ENCODE measurements around the gene TEAD3. TPM values are rescaled to one million over a fixed set of nuclear protein-coding genes. Genes with fewer than 3 reads are reported as not detected.

Gene TEAD3
- total RNA-seq, 4 donors from 2014 or later: 39.0 to 55.4 (median 51.5) TPM

GRCh38 chr6:35511562-35511941 lies 14.7 kb upstream of the TEAD3 start:
- no peak for TF ChIP-seq POLR2A (IDR thresholded peaks at IDR 0.05)
- Histone ChIP-seq H3K27ac (no peak overlapping the region), H3K9me3 (no peaks in the 10 kb centered on the region), H3K4me3 (peak overlapping the region; percentile 31), H3K36me3 (no peaks in the 10 kb centered on the region), H3K4me1 (peaks cover 8% of the 10 kb centered on the region), H3K27me3 (peaks cover 27% of the 10 kb centered on the region)
- 24% methylated on average over 22 of the region's 32 CpGs for WGBS
- no peak for DNase-seq (ENCODE audit: low spot score in 2 of 2)

DNA sequence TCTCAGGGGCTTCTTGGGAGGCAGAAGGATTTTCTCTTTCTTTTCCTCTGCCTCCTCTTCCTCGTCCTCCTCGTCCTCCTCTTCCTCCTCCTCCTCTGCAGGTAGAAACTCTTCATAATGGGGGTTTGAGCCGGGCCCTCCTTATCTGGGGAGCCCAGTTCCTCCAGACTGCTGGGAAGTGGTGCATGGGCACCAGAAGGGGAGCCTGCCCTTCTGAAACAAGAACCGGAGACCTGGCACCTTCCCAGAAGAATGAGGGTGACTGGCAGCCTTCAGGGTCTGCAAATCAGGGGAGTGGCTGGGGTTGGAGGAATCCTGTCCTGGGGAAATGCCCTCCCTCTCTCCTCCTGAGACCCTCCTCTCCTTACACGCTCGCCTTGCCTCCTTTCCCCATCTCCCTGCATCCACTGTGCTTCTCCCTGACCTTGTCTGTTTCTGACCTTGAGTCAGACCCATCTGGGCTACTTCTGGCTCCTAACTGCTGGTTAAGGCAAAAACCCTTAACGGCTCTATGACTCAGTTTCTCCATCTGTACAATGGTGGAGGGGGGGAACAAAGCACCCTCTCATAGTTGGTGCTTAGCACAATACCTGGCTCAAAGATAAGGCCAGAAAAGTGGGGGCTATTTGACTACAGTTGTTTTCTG lies 14.2 kb upstream of the TEAD3 start:
- Histone ChIP-seq H3K9me3 (no peaks in the 10 kb centered on the region), H3K27me3 (peaks cover 30% of the 10 kb centered on the region), H3K36me3 (no peaks in the 10 kb centered on the region), H3K27ac (no peak overlapping the region), H3K4me1 (peaks cover 9% of the 10 kb centered on the region), H3K4me3 (peak overlapping the region; percentile 31)
- 83% methylated on average over 7 of the region's 7 CpGs for WGBS
- no peak for TF ChIP-seq POLR2A (IDR thresholded peaks at IDR 0.05)
- TF ChIP-seq CTCF (IDR thresholded peaks at IDR 0.05): no peak
- no peak for TF ChIP-seq EP300 (IDR thresholded peaks at IDR 0.05)
- TF ChIP-seq POLR2AphosphoS5 (IDR thresholded peaks at IDR 0.05): no peak
- no peak for DNase-seq (ENCODE audit: low spot score in 2 of 2)

GRCh38 chr6:35508542-35508941 lies 11.7 kb upstream of the TEAD3 start:
- Histone ChIP-seq H3K4me3 (no peak overlapping the region), H3K27me3 (peaks cover 44% of the 10 kb centered on the region), H3K4me1 (peaks cover 15% of the 10 kb centered on the region), H3K9me3 (no peaks in the 10 kb centered on the region), H3K36me3 (no peaks in the 10 kb centered on the region), H3K27ac (no peak overlapping the region)
- WGBS: 51% methylated on average over 5 of the region's 5 CpGs
- TF ChIP-seq CTCF (IDR thresholded peaks at IDR 0.05) (no peak), EP300 (IDR thresholded peaks at IDR 0.05) (no peak), POLR2A (IDR thresholded peaks at IDR 0.05) (no peak), POLR2AphosphoS5 (IDR thresholded peaks at IDR 0.05) (no peak)
- DNase-seq (ENCODE audit: low spot score in 2 of 2): no peak

DNA sequence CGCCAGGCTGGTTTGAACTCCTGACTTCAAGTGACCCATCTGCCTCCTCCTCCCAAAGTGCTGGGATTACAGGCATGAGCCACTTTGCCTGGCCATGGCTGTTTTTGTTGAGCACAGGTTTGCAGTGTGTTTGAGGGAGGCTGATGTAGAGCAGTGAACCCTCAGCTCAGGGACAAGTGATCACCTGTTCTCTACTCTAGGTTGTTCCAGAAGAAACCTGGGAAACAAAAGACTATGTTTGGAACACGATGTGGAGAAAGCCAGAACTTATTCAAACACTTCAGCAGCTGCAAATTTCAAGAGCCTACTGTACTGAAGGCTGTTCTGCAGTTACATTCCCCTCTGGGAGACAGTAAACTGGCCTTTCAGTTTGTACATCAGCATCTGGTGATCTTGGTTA lies 11.1 kb upstream of the TEAD3 start:
- Histone ChIP-seq H3K27me3 (peaks cover 47% of the 10 kb centered on the region), H3K36me3 (no peaks in the 10 kb centered on the region), H3K4me1 (peaks cover 15% of the 10 kb centered on the region), H3K27ac (no peak overlapping the region), H3K4me3 (no peak overlapping the region), H3K9me3 (no peaks in the 10 kb centered on the region)
- DNase-seq (ENCODE audit: low spot score in 2 of 2): no peak
- no peak for TF ChIP-seq CTCF (IDR thresholded peaks at IDR 0.05)
- no peak for TF ChIP-seq POLR2AphosphoS5 (IDR thresholded peaks at IDR 0.05)
- TF ChIP-seq POLR2A (IDR thresholded peaks at IDR 0.05): no peak
- TF ChIP-seq EP300 (IDR thresholded peaks at IDR 0.05): no peak
- WGBS: 65% methylated on average over 2 of the region's 2 CpGs

DNA sequence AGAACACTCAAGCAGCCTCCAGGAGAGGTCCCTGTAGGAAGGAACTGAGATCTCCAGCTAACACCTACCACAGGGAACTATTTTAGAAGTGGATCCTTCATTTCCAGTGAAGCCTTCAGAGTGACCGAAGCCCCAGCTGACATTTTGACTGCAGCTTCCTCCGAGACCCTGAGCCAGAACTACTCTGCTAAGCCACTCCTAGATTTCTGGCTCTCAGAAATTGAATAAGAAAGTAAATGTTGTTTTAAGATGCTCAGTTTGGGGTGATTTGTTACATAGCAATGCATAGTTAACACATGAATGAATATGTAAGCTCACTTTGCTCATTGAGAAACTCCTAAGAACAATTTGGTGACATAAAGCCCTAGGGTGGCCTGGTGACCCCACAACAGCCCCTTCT lies 10.3 kb upstream of the TEAD3 start:
- H3K4me3 ChIP-seq: no peak overlapping the region

More for the DNA sequence above, 10.3 kb upstream of the TEAD3 start:
- Histone ChIP-seq H3K4me1 (peaks cover 15% of the 10 kb centered on the region), H3K27ac (no peak overlapping the region), H3K36me3 (no peaks in the 10 kb centered on the region), H3K27me3 (peaks cover 40% of the 10 kb centered on the region), H3K9me3 (no peaks in the 10 kb centered on the region)
- TF ChIP-seq CTCF (IDR thresholded peaks at IDR 0.05) (no peak), POLR2AphosphoS5 (IDR thresholded peaks at IDR 0.05) (no peak), POLR2A (IDR thresholded peaks at IDR 0.05) (no peak), EP300 (IDR thresholded peaks at IDR 0.05) (no peak)
- WGBS: 97% methylated on average over 2 of the region's 2 CpGs
- DNase-seq (ENCODE audit: low spot score in 2 of 2): no peak
